T-helper 1 cell treated with Interleukin-12 subunit alpha and Interleukin-12 subunit beta and Interleukin-4 antibody, amounts not matched to agents 30 μg/mL and 1 μg/mL, for 36 hours (primary cell): Measurements from ENCODE around the gene LCTL.
A peak's percentile ranks its signal among the peaks of the same experiment; 100 is the strongest.

Experiments used
- H3K27ac Mint-ChIP-seq: one replicate; pipeline ENCODE4 v1.8.0; 2021; ENCODE audit warnings: mild to moderate bottlenecking, mixed read lengths
- H3K27me3 Mint-ChIP-seq: one replicate; pipeline ENCODE4 v1.8.0; 2021; ENCODE audit warnings: low read depth, mixed read lengths
- H3K36me3 Mint-ChIP-seq: one replicate; pipeline ENCODE4 v1.8.0; 2021; ENCODE audit warnings: low read depth, mixed read lengths
- H3K4me1 Mint-ChIP-seq: one replicate; pipeline ENCODE4 v1.8.0; 2021; ENCODE audit warnings: low read depth, mixed read lengths
- H3K4me3 Mint-ChIP-seq: one replicate; pipeline ENCODE4 v1.8.0; 2021; ENCODE audit warnings: mild to moderate bottlenecking, moderate library complexity, mixed read lengths
- H3K9me3 Mint-ChIP-seq: one replicate; pipeline ENCODE4 v1.8.0; 2021; ENCODE audit warnings: mixed read lengths

The LCTL gene

DNA sequence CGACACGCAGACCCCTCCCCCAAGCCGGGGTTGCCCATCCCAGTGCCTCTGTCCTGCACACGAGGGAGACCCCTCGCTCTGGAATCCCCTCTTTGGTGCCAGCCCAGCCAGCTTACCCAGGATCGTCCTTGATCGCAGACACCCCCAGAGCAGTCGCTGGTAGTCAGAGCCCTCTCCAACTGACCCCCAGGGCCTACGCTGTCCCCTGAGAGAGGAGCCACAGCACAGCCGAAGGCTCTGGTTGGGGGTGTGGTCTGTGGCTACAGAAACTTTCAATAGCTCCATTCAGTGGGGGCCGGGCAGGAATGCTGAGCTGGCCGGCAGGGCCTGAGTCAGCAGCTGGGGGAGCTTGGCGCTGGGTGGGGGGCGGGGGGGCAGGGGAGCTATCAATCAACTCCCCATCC is at the start of gene LCTL:
LCTL (minus strand) TSS at position 258 of the 404 bp plus-strand sequence. CDS start 633 bp downstream, outside the sequence.
- Mint-ChIP-seq H3K36me3 (no peaks in the 10 kb centered on the region), H3K27ac (peak within 1 kb of the TSS; percentile 28), H3K4me3 (peak within 1 kb of the TSS; percentile 2), H3K27me3 (no peaks in the 10 kb centered on the region), H3K4me1 (peaks cover 9% of the 10 kb centered on the region), H3K9me3 (no peaks in the 10 kb centered on the region)

DNA sequence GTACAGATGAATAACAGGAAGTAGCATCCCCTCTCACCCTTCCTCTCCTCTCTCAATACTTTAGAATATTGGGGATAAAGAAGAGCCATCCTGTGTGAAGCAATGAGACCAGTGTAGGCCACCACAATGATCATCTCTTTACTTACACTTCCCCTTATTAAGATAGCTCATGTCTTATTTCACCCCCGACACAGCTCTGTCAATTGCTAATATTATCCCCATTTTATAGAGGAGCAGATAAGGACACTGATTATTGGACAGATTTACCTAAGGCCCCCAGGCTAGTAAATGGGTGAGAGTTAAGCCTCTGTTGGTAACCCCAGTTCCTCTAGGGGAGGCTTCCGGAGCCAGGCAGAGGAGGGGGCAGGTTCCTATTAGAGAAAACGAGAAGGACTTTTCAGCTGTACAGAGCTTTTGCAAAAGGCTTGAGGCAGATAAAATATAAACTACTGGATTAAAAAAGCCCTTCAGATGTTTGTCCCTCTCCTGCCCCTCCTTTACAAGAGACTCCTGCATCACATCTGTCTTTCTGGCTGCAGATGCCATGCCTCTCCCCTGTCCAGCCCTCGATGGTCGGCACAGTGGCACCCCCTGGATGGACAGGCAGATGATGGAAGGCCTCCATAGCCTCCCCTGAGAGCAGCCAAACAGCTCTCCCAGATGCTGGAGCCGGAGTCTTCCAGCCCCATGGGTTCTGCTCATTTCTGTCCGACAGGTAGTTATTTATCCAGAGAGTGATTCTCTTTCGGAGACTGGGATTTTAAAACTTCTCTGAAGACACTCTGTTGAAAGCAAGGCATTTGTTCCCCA is 49.4 kb upstream of the LCTL start:
- H3K27ac Mint-ChIP-seq: no peak overlapping the region
- H3K36me3 Mint-ChIP-seq: no peaks in the 10 kb centered on the region
- H3K4me3 Mint-ChIP-seq: no peak overlapping the region
- H3K4me1 Mint-ChIP-seq: peaks cover 3% of the 10 kb centered on the region
- peaks cover 3% of the 10 kb centered on the region for H3K9me3 Mint-ChIP-seq
- no peaks in the 10 kb centered on the region for H3K27me3 Mint-ChIP-seq

GRCh38 chr15:66614456-66614855 is 48.7 kb upstream of the LCTL start:
- Mint-ChIP-seq H3K4me3 (no peak overlapping the region), H3K4me1 (peaks cover 3% of the 10 kb centered on the region), H3K36me3 (no peaks in the 10 kb centered on the region), H3K9me3 (peaks cover 3% of the 10 kb centered on the region), H3K27me3 (no peaks in the 10 kb centered on the region), H3K27ac (no peak overlapping the region)

DNA sequence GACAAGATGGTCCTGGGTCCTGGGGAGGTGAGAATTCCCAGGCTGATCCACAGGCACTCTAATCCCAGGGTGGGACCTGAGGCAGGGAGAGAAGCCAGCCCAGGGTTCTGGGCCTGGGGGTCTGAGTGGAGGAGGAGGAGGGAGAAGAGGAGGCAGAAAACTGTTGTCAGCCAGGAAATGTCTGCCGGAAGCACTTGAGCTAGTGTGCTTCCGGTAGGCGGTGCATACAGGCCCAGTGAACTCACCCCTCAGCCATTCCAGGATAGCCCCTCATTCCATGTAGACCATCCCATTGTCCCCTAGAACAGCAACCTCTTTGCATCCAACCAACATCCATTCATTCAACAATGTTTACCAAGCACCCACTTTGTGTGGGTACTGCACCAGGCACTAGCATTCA is 47.9 kb upstream of the LCTL start:
- H3K36me3 Mint-ChIP-seq: no peaks in the 10 kb centered on the region
- no peaks in the 10 kb centered on the region for H3K27me3 Mint-ChIP-seq
- no peak overlapping the region for H3K27ac Mint-ChIP-seq
- H3K9me3 Mint-ChIP-seq: peaks cover 3% of the 10 kb centered on the region
- peaks cover 3% of the 10 kb centered on the region for H3K4me1 Mint-ChIP-seq
- no peak overlapping the region for H3K4me3 Mint-ChIP-seq

- peaks cover 3% of the 10 kb centered on the region for H3K4me1 Mint-ChIP-seq
- no peaks in the 10 kb centered on the region for H3K27me3 Mint-ChIP-seq
- H3K36me3 Mint-ChIP-seq: no peaks in the 10 kb centered on the region
- H3K4me3 Mint-ChIP-seq: no peak overlapping the region
- H3K27ac Mint-ChIP-seq: no peak overlapping the region
- peaks cover 3% of the 10 kb centered on the region for H3K9me3 Mint-ChIP-seq
Observed at GRCh38 chr15:66611257-66612053, 45.7 kb upstream of the LCTL start.

DNA sequence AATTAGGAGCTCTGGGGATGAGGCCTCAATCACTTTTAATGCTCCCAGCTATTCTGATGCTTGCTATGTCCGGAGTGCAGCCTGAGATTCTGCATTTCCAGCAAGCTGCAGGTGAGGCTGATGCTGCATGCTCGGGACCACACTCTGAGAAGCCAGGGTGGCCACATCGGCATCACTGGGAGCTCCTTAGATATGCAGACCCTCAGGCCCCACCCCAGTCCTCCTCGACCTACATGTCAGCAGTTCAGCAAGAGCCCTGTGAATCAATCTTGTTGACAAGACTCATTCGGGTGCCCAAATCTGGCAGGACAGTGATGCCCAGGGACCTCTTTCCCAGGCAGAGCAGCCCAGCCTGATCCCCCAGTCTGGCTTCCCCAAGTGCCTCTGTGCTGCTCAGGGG is 44.1 kb upstream of the LCTL start:
- peaks cover 3% of the 10 kb centered on the region for H3K4me1 Mint-ChIP-seq

DNA sequence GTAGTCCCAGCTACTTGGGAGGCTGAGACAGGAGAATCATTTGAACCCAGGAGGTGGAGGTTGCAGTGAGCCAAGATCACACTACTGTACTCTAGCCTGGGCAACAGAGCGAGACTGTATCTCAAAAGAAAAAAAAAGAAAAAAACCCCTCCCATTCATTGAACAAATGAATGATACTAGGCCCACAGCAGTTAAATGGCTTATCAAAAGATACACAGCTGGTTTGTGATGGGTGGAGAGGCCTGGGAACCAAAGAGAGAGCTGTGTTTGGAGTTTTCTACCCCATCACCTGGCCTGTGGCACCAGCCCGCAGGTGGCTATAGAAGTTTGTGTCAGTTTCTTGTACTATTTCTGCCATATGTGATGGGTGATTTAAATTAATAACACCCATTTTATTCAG is 43.1 kb upstream of the LCTL start:
- Mint-ChIP-seq H3K27me3 (no peaks in the 10 kb centered on the region), H3K9me3 (peaks cover 3% of the 10 kb centered on the region), H3K27ac (no peak overlapping the region), H3K36me3 (no peaks in the 10 kb centered on the region), H3K4me3 (no peak overlapping the region), H3K4me1 (peaks cover 3% of the 10 kb centered on the region)

More for the DNA sequence above, 44.1 kb upstream of the LCTL start:
- Mint-ChIP-seq H3K27me3 (no peaks in the 10 kb centered on the region), H3K9me3 (peaks cover 3% of the 10 kb centered on the region), H3K36me3 (no peaks in the 10 kb centered on the region), H3K27ac (no peak overlapping the region), H3K4me3 (no peak overlapping the region)

- no peak overlapping the region for H3K27ac Mint-ChIP-seq
- no peaks in the 10 kb centered on the region for H3K4me1 Mint-ChIP-seq
Observed at GRCh38 chr15:66608159-66608558, 42.4 kb upstream of the LCTL start.

GRCh38 chr15:66603301-66604179 is 37.7 kb upstream of the LCTL start:
- H3K9me3 Mint-ChIP-seq: no peaks in the 10 kb centered on the region
- no peaks in the 10 kb centered on the region for H3K36me3 Mint-ChIP-seq
- H3K4me1 Mint-ChIP-seq: no peaks in the 10 kb centered on the region
- H3K27me3 Mint-ChIP-seq: no peaks in the 10 kb centered on the region
- no peak overlapping the region for H3K4me3 Mint-ChIP-seq
- no peak overlapping the region for H3K27ac Mint-ChIP-seq

More at GRCh38 chr15:66608159-66608558, 42.4 kb upstream of the LCTL start:
- Mint-ChIP-seq H3K4me3 (no peak overlapping the region), H3K27me3 (no peaks in the 10 kb centered on the region), H3K9me3 (peaks cover 3% of the 10 kb centered on the region), H3K36me3 (no peaks in the 10 kb centered on the region)

GRCh38 chr15:66601521-66601920 is 35.7 kb upstream of the LCTL start:
- Mint-ChIP-seq H3K27me3 (no peaks in the 10 kb centered on the region), H3K4me1 (peaks cover 6% of the 10 kb centered on the region), H3K36me3 (no peaks in the 10 kb centered on the region), H3K9me3 (no peaks in the 10 kb centered on the region), H3K27ac (no peak overlapping the region), H3K4me3 (no peak overlapping the region)

GRCh38 chr15:66600240-66600627 is 34.4 kb upstream of the LCTL start:
- no peak overlapping the region for H3K4me3 Mint-ChIP-seq
- no peak overlapping the region for H3K27ac Mint-ChIP-seq
- H3K27me3 Mint-ChIP-seq: no peaks in the 10 kb centered on the region
- H3K9me3 Mint-ChIP-seq: no peaks in the 10 kb centered on the region
- H3K4me1 Mint-ChIP-seq: peaks cover 6% of the 10 kb centered on the region
- H3K36me3 Mint-ChIP-seq: no peaks in the 10 kb centered on the region

DNA sequence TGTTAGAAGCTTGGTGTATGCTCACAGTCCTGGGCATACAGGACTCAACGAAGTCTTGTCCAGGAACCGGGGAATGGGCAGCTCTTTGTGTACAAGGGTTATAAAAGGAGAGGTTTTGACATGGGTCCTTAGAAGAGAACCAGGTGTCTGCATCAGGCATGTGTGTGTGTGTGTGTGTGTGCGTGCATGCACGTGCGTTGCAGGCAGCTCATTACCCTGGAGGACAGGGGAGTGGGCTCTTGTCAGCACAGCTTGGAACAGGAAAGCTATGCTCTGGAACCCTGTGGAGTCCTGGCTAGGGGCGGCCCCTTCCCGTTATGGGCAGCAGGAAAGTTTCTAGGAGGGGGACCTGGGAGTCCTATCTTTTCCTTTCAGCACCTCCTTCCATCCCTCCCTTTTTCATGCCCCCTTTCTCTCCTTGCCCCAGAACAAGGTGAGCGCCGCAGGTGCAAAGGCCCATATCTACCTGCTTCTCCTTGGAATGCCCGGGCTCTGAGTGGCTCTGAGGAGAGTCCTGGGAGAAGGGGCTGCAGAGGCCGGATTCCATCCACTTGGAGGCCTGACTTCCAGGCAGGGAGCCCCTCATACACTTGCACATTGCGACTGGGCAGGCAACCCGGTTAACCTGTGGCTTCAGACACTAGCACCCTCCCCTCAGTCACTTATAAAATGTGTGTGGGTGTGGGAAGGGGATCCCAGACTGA is 33.9 kb upstream of the LCTL start:
- Mint-ChIP-seq H3K27me3 (no peaks in the 10 kb centered on the region), H3K9me3 (no peaks in the 10 kb centered on the region), H3K36me3 (no peaks in the 10 kb centered on the region), H3K4me1 (peaks cover 6% of the 10 kb centered on the region), H3K27ac (no peak overlapping the region), H3K4me3 (no peak overlapping the region)

- H3K27me3 Mint-ChIP-seq: no peaks in the 10 kb centered on the region
- peak overlapping the region; percentile 36 for H3K27ac Mint-ChIP-seq
- H3K36me3 Mint-ChIP-seq: no peaks in the 10 kb centered on the region
- H3K9me3 Mint-ChIP-seq: no peaks in the 10 kb centered on the region
- H3K4me3 Mint-ChIP-seq: no peak overlapping the region
- H3K4me1 Mint-ChIP-seq: peaks cover 6% of the 10 kb centered on the region
Observed at GRCh38 chr15:66598095-66598815, 32.5 kb upstream of the LCTL start.
